Measurements from ENCODE around the gene RORB. TPM values are rescaled to one million over a fixed set of nuclear protein-coding genes. Genes with fewer than 3 reads are reported as not detected.

RORB gene
- total RNA-seq, 2 experiments from 2014 or later: not detected

DNA sequence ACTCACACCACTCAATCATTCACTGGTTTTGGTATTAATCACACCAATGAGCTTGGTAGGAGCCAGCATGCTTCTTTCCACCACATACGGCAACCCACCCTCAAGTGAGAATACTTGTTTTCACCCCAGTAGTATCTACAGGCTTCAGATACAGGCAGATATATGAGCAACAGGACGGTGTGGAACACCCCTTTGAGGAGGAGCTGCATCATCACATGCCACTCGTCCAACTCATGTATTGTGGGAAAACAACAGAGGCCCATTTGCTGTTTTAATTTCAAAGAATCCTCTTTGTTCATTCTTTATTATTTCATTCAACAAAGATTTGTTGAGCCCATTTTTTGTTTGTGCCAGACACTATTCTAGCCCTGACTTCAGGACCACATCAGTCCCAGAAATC is 46.0 kb downstream of the RORB start:
- intact Hi-C loops (cut with micrococcal nuclease; ENCODE audit: unreplicated experiment): no loop called here
- Histone ChIP-seq H3K4me1 (ENCODE audit: insufficient read depth, low read length, poor library complexity, severe bottlenecking) (no peaks in the 10 kb centered on the region), H3K4me2 (ENCODE audit: low read length) (no peak overlapping the region), H3K27ac (ENCODE audit: low read depth, low read length, poor library complexity, severe bottlenecking) (no peak overlapping the region), H4K20me1 (ENCODE audit: insufficient read depth, low read length) (no peaks in the 10 kb centered on the region), H3K9me3 (ENCODE audit: low read length) (no peaks in the 10 kb centered on the region), H2AFZ (ENCODE audit: low read length) (no peak overlapping the region), H3K36me3 (ENCODE audit: insufficient read depth, low read length) (no peaks in the 10 kb centered on the region), H3K79me2 (ENCODE audit: insufficient read depth, low read depth, low read length) (no peaks in the 10 kb centered on the region), H3K4me3 (ENCODE audit: low read depth, low read length, poor library complexity, severe bottlenecking) (no peak overlapping the region), H3K9me2 (ENCODE audit: insufficient read depth, low read length) (no peaks in the 10 kb centered on the region)
- BruUV-seq (replicated peaks): no TSS peak
- ChIA-PET POLR2A (interaction anchor here (0.6 kb wide), 1 partner anchor 19 kb away, joined by 5 read pairs; no protein-coding TSS in a partner anchor), CTCF (ENCODE audit: unreplicated experiment) (no interaction called here)
- DNase-seq (ENCODE audit: low spot score): no peak
- TF ChIP-seq EZH2phosphoT487 (IDR thresholded peaks at IDR 0.05; ENCODE audit: borderline replicate concordance, low read depth, low read length): no peak
- TF ChIP-seq, protein P1, sequence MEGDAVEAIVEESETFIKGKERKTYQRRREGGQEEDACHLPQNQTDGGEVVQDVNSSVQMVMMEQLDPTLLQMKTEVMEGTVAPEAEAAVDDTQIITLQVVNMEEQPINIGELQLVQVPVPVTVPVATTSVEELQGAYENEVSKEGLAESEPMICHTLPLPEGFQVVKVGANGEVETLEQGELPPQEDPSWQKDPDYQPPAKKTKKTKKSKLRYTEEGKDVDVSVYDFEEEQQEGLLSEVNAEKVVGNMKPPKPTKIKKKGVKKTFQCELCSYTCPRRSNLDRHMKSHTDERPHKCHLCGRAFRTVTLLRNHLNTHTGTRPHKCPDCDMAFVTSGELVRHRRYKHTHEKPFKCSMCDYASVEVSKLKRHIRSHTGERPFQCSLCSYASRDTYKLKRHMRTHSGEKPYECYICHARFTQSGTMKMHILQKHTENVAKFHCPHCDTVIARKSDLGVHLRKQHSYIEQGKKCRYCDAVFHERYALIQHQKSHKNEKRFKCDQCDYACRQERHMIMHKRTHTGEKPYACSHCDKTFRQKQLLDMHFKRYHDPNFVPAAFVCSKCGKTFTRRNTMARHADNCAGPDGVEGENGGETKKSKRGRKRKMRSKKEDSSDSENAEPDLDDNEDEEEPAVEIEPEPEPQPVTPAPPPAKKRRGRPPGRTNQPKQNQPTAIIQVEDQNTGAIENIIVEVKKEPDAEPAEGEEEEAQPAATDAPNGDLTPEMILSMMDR (conservative IDR thresholded peaks at IDR 0.05; ENCODE audit: low read length): no peak

DNA sequence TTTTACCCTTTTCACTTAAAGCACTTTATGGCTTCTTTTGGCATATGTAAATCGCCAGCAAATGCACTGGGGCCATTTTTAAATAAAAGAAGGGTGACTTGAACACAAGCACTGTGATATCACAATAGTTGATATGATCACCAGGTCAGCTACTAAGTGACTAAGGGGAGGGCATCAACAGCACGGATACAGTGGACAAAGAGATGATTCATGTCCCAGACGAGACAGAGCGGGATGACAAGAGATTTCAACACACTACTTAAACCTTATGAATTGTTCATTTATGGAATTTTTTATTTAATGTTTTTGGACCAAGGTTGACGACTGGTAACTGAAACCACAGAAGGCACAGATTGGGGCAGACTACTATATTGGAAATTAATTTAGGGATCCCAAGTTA is 54.1 kb downstream of the RORB start:
- no peaks in the 10 kb centered on the region for H3K79me2 ChIP-seq (ENCODE audit: insufficient read depth, low read depth, low read length)
- intact Hi-C loops (cut with micrococcal nuclease; ENCODE audit: unreplicated experiment): no loop called here
- H3K4me1 ChIP-seq (ENCODE audit: insufficient read depth, low read length, poor library complexity, severe bottlenecking): no peaks in the 10 kb centered on the region
- H3K4me2 ChIP-seq (ENCODE audit: low read length): no peak overlapping the region
- H2AFZ ChIP-seq (ENCODE audit: low read length): no peak overlapping the region
- H3K9me3 ChIP-seq (ENCODE audit: low read length): no peaks in the 10 kb centered on the region
- no peak overlapping the region for H3K27ac ChIP-seq (ENCODE audit: low read depth, low read length, poor library complexity, severe bottlenecking)
- H3K36me3 ChIP-seq (ENCODE audit: insufficient read depth, low read length): no peaks in the 10 kb centered on the region
- ChIA-PET POLR2A (interaction anchor here (1.5 kb wide), 1 partner anchor 10 kb away, joined by 5 read pairs; no protein-coding TSS in a partner anchor), CTCF (ENCODE audit: unreplicated experiment) (no interaction called here)
- no TSS peak for BruUV-seq (replicated peaks)
- no peaks in the 10 kb centered on the region for H4K20me1 ChIP-seq (ENCODE audit: insufficient read depth, low read length)
- H3K4me3 ChIP-seq (ENCODE audit: low read depth, low read length, poor library complexity, severe bottlenecking): no peak overlapping the region
- no peaks in the 10 kb centered on the region for H3K9me2 ChIP-seq (ENCODE audit: insufficient read depth, low read length)
- TF ChIP-seq EZH2phosphoT487 (IDR thresholded peaks at IDR 0.05; ENCODE audit: borderline replicate concordance, low read depth, low read length): no peak
- TF ChIP-seq, protein P1 (conservative IDR thresholded peaks at IDR 0.05; ENCODE audit: low read length): no peak
- DNase-seq (ENCODE audit: low spot score): no peak

DNA sequence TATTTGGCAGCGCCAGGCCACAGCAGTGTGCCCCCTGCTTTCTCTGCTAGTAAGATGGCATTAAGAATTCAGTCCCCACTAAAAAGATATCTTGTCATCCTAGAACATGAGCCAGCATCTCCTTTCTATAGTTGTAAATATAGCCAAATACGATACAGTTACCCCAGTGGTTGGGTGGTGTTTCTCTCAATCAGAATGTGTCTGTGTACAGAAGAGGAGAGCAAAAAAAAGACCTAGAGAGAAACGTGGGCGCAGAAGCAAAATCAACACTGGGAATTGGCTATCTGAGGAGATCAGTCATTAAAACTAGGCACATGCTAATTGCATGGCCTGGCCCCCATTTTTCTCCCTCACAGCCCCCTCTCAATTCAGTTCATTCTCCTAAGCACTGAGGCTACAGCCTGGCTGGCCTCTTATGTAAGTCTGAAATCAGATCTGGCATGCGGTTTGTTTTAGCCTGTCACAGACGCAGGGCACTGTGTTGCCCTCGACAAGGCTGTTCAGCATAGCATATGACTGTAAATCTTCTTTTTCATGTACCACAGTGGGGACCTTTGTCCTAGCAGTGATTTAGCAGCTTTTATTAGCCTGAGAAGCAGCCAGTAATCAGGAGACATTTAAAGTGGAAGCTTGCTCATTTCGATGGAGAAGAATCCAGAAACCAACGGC is 57.8 kb downstream of the RORB start:
- intact Hi-C loops (cut with micrococcal nuclease; ENCODE audit: unreplicated experiment): no loop called here
- no peak for TF ChIP-seq EZH2phosphoT487 (IDR thresholded peaks at IDR 0.05; ENCODE audit: borderline replicate concordance, low read depth, low read length)
- TF ChIP-seq, protein P1 (conservative IDR thresholded peaks at IDR 0.05; ENCODE audit: low read length): no peak
- ChIA-PET POLR2A (interaction anchor here (0.7 kb wide), 1 partner anchor 209 kb away, joined by 3 read pairs; no protein-coding TSS in a partner anchor), CTCF (ENCODE audit: unreplicated experiment) (no interaction called here)
- H3K9me2 ChIP-seq (ENCODE audit: insufficient read depth, low read length): no peaks in the 10 kb centered on the region
- no TSS peak for BruUV-seq (replicated peaks)
- H3K79me2 ChIP-seq (ENCODE audit: insufficient read depth, low read depth, low read length): no peaks in the 10 kb centered on the region
- no peaks in the 10 kb centered on the region for H3K9me3 ChIP-seq (ENCODE audit: low read length)
- no peaks in the 10 kb centered on the region for H4K20me1 ChIP-seq (ENCODE audit: insufficient read depth, low read length)
- H3K4me2 ChIP-seq (ENCODE audit: low read length): no peak overlapping the region
- H3K4me3 ChIP-seq (ENCODE audit: low read depth, low read length, poor library complexity, severe bottlenecking): no peak overlapping the region
- H3K4me1 ChIP-seq (ENCODE audit: insufficient read depth, low read length, poor library complexity, severe bottlenecking): no peaks in the 10 kb centered on the region
- DNase-seq (ENCODE audit: low spot score): no peak
- no peak overlapping the region for H2AFZ ChIP-seq (ENCODE audit: low read length)
- H3K27ac ChIP-seq (ENCODE audit: low read depth, low read length, poor library complexity, severe bottlenecking): no peak overlapping the region
- no peaks in the 10 kb centered on the region for H3K36me3 ChIP-seq (ENCODE audit: insufficient read depth, low read length)
